AG04449 (cell line): Measurements from ENCODE around the gene ITGAL.
A peak's percentile ranks its signal among the peaks of the same experiment; 100 is the strongest.
"Not testable (repeated sequence)": the region's sequence is repeated elsewhere in the genome, so short reads cannot be mapped to it uniquely, and the experiment has no call there.

Source experiments
- CTCF ChIA-PET: fragments of 350-600 bp; formaldehyde crosslinking; extraction: SDS; loops from one replicate; lab custom pipeline; 2021; ENCODE audit warnings: antibody characterized with exemption; lab: Yijun Ruan, JAX
- POLR2A ChIA-PET: fragments of 400-600, 350-600 bp; formaldehyde crosslinking; extraction: SDS; loops from one replicate; lab custom pipeline; 2020; ENCODE audit warnings: antibody characterized with exemption, inconsistent platforms; lab: Yijun Ruan, JAX
- DNase-seq: peaks from one replicate; pipeline ENCODE4 v3.0.0-alpha.2; 2010; ENCODE audit warnings: low read depth, low spot score
- H3K4me3 ChIP-seq: 2 replicates; pipeline ENCODE4 v1.5.1; 2011; ENCODE audit warnings: low read depth, mild to moderate bottlenecking, control low read depth, low read length
- CTCF ChIP-seq: IDR thresholded peaks from one replicate; pipeline ENCODE4 v1.5.1; 2011; ENCODE audit warnings: mild to moderate bottlenecking, moderate library complexity, low read length, control low read depth, inconsistent platforms; ENCODE audit not compliant: insufficient read depth; ENCODE audit errors: missing control alignments

The ITGAL gene

DNA sequence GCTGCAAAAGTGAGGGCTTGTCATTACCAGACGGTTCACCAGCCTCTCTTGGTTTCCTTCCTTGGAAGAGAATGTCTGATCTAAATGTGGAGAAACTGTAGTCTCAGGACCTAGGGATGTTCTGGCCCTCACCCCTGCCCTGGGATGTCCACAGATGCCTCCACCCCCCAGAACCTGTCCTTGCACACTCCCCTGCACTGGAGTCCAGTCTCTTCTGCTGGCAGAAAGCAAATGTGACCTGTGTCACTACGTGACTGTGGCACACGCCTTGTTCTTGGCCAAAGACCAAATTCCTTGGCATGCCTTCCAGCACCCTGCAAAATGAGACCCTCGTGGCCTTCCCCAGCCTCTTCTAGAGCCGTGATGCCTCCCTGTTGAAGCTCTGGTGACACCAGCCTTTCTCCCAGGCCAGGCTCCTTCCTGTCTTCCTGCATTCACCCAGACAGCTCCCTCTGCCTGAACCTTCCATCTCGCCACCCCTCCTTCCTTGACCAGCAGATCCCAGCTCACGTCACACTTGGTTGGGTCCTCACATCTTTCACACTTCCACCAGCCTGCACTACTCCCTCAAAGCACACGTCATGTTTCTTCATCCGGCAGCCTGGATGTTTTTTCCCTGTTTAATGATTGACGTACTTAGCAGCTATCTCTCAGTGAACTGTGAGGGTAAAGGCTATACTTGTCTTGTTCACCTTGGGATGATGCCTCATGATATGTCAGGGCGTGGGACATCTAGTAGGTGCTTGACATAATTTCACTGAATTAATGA, 49.5 kb downstream of the ITGAL start:
- TF ChIP-seq CTCF, result no peak
- no peak overlapping the region for H3K4me3 ChIP-seq
- no peak for DNase-seq
- ChIA-PET POLR2A (no interaction called here), CTCF (interaction anchor here (1.0 to 1.6 kb wide), 2 partner anchors 10 to 12 kb away, joined by 3 to 4 read pairs; no protein-coding TSS in a partner anchor)

DNA sequence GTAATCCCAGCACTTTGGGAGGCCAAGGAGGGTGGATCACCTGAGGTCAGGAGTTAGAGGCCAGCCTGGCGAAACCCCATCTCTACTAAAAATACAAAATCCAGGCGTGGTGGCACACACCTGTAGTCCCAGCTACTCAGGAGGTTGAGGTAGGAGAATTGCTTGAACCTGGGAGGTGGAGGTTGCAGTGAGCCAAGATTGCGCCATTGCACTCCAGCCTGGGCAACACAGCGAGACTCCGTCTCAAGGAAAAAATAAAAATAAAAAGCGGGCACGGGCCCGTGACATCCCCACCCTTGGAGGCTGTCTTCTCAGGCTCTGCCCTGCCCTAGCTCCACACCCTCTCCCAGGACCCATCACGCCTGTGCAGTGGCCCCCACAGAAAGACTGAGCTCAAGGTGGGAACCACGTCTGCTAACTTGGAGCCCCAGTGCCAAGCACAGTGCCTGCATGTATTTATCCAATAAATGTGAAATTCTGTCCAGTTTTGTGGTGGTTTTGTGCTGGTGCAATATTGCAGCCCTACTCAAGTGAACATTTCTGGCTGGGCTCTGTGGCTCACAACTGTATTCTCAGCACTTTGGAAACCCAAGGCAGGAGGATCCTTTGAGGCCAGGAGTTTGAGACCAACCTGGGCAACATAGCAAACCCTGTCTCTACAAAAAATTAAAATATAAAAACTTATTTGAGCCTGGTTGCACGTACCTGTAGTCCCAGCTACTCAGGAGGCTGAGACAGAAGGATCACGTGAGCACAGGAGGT, 50.3 kb downstream of the ITGAL start:
- CTCF ChIA-PET, result interaction anchor here (1.0 to 1.6 kb wide), 2 partner anchors 11 to 13 kb away, joined by 3 to 4 read pairs; no protein-coding TSS in a partner anchor
- POLR2A ChIA-PET, DNase-seq, H3K4me3 ChIP-seq: not testable (repeated sequence)

GRCh38 chr16:30523768-30524574, 51.4 kb downstream of the ITGAL start:
- DNase-seq, result no peak
- H3K4me3 ChIP-seq, result no peak overlapping the region
- CTCF ChIA-PET, result interaction anchor here (0.8 to 2.3 kb wide), 2 partner anchors 11 to 105 kb away, joined by 3 to 9 read pairs; partner anchors contain the start of gene ZNF747
- no peak for TF ChIP-seq CTCF
- POLR2A ChIA-PET, result no interaction called here

- POLR2A ChIA-PET, result interaction anchor here (0.6 to 0.9 kb wide), 2 partner anchors 95 to 538 kb away, joined by 3 read pairs; partner anchors contain the start of gene DCTPP1
- no peak for DNase-seq
Measured at GRCh38 chr16:30524575-30525568, 52.3 kb downstream of the ITGAL start.

GRCh38 chr16:30525844-30526136, 53.2 kb downstream of the ITGAL start:
- peak overlapping the region; percentile 80 for H3K4me3 ChIP-seq
- ChIA-PET POLR2A (interaction anchor here (0.6 to 0.9 kb wide), 2 partner anchors 96 to 537 kb away, joined by 3 read pairs; partner anchors contain the start of gene DCTPP1), CTCF (interaction anchor here (2.3 kb wide), 1 partner anchor 10 kb away, joined by 9 read pairs; the partner anchor contains the start of gene ZNF747)
- no peak for TF ChIP-seq CTCF
- no peak for DNase-seq

More at GRCh38 chr16:30524575-30525568, 52.3 kb downstream of the ITGAL start:
- CTCF ChIA-PET, result interaction anchor here (0.8 to 2.3 kb wide), 2 partner anchors 10 to 104 kb away, joined by 3 to 9 read pairs; partner anchors contain the start of gene ZNF747
- no peak overlapping the region for H3K4me3 ChIP-seq
- no peak for TF ChIP-seq CTCF
